Cerebellar cortex (tissue), 1 donor: ENCODE results near the gene TAPBP.
"Not testable (repeated sequence)": the region's sequence is repeated elsewhere in the genome, so short reads cannot be mapped to it uniquely, and the experiment has no call there.

Experiments
- DNase-seq: peaks from one replicate; pipeline ENCODE4 v3.0.0-alpha.2; 2015; ENCODE audit warnings: low spot score

Gene TAPBP

GRCh38 chr6:33313709-33314514 lies at the start of gene TAPBP:
TAPBP (minus strand) TSS chr6:33314078; CDS start chr6:33314041, 37 bp downstream.
- DNase-seq: peak; percentile 58

GRCh38 chr6:33363486-33363885 lies 49.6 kb upstream of the TAPBP start:
- not testable (repeated sequence) for DNase-seq

- no peak for DNase-seq
Observed at GRCh38 chr6:33359331-33359730, 45.5 kb upstream of the TAPBP start.

- DNase-seq: not testable (repeated sequence)
Observed at GRCh38 chr6:33357160-33357871, 43.4 kb upstream of the TAPBP start.

GRCh38 chr6:33356295-33356694 lies 42.4 kb upstream of the TAPBP start:
- DNase-seq: no peak

- not testable (repeated sequence) for DNase-seq
Observed at GRCh38 chr6:33355860-33356259, 42.0 kb upstream of the TAPBP start.

GRCh38 chr6:33347816-33348215 lies 33.9 kb upstream of the TAPBP start:
- no peak for DNase-seq

- not testable (repeated sequence) for DNase-seq
Observed at GRCh38 chr6:33346972-33347371, 33.1 kb upstream of the TAPBP start.

- DNase-seq: peak; percentile 88
Observed at GRCh38 chr6:33344701-33345697, 31.1 kb upstream of the TAPBP start.

GRCh38 chr6:33343953-33344611 lies 30.2 kb upstream of the TAPBP start:
- DNase-seq: no peak

- DNase-seq: not testable (repeated sequence)
Observed at GRCh38 chr6:33343606-33343952, 29.7 kb upstream of the TAPBP start.

- no peak for DNase-seq
Observed at GRCh38 chr6:33339193-33339592, 25.3 kb upstream of the TAPBP start.

GRCh38 chr6:33336495-33336894 lies 22.6 kb upstream of the TAPBP start:
- DNase-seq: no peak

GRCh38 chr6:33335916-33336315 lies 22.0 kb upstream of the TAPBP start:
- DNase-seq: no peak

- no peak for DNase-seq
Observed at GRCh38 chr6:33333666-33334065, 19.8 kb upstream of the TAPBP start.

GRCh38 chr6:33330736-33331135 lies 16.9 kb upstream of the TAPBP start:
- no peak for DNase-seq

GRCh38 chr6:33329058-33329457 lies 15.2 kb upstream of the TAPBP start:
- DNase-seq: no peak

- no peak for DNase-seq
Observed at GRCh38 chr6:33324125-33324524, 10.2 kb upstream of the TAPBP start.

- no peak for DNase-seq
Observed at GRCh38 chr6:33323623-33323948, 9.7 kb upstream of the TAPBP start.

GRCh38 chr6:33321227-33321626 lies 7.3 kb upstream of the TAPBP start:
- DNase-seq: no peak

GRCh38 chr6:33320315-33321181 lies 6.7 kb upstream of the TAPBP start:
- no peak for DNase-seq
